IPS-15b (cell line): ENCODE results near the gene GNG12.

Source experiments
- H3K27me3 ChIP-seq: one replicate; pipeline ENCODE4 v1.6.1; 2013; ENCODE audit warnings: low read length; ENCODE audit not compliant: control insufficient read depth, insufficient read depth
- H3K36me3 ChIP-seq: one replicate; pipeline ENCODE4 v1.6.1; 2013; ENCODE audit warnings: low read length; ENCODE audit not compliant: control insufficient read depth, insufficient read depth
- H3K4me1 ChIP-seq: one replicate; pipeline ENCODE4 v1.6.1; 2013; ENCODE audit warnings: mild to moderate bottlenecking, low read length; ENCODE audit not compliant: control insufficient read depth, insufficient read depth
- H3K4me3 ChIP-seq: one replicate; pipeline ENCODE4 v1.5.1; 2013; ENCODE audit warnings: low read depth, low read length
- H3K9ac ChIP-seq: one replicate; pipeline ENCODE4 v1.6.1; 2013; ENCODE audit warnings: low read depth, mild to moderate bottlenecking, low read length
- H3K9me3 ChIP-seq: one replicate; pipeline ENCODE4 v1.6.1; 2013; ENCODE audit warnings: mild to moderate bottlenecking, low read length; ENCODE audit not compliant: control insufficient read depth, insufficient read depth

The GNG12 gene

DNA sequence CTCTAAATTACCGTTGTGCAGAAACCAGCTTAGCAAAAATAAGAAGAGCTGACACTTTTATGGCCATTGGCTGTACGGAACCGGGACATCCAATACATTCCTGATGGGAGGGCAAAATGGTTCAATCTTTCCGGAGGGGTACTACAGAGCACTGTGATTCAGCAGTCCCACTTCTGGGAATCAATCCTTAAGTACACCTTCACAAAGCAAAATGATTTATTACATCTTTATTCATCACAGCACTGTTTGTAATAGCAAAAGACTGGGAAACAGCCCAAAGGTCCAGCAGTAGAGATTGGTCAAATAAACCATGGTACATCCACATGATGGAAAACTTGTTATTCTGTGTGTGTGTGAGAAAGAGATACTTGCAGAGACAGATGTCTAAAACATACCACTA lies 9.7 kb downstream of the GNG12 start:
- Histone ChIP-seq H3K4me3 (no peak overlapping the region), H3K27me3 (no peaks in the 10 kb centered on the region), H3K36me3 (no peaks in the 10 kb centered on the region), H3K9me3 (no peaks in the 10 kb centered on the region), H3K9ac (no peak overlapping the region), H3K4me1 (no peaks in the 10 kb centered on the region)

DNA sequence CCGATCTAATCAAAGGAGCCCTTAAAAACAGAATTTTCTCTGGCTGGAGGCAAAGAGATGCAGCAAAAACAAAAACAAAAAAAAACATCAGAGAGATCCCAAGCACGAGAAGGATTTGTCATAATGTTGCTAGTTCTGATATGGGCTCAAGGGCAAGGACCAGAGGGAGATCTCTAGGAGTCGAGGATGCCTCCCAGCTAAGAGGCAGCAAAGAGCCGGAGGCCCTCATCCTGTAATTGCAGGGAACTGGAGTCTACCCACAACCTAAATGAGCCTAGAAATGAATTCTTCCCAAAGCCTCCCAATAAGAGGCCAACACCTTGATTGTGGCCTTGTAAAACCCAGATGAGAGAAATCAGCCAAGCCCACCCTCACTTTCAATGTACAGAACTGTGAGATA lies 12.0 kb downstream of the GNG12 start:
- Histone ChIP-seq H3K4me3 (no peak overlapping the region), H3K36me3 (no peaks in the 10 kb centered on the region), H3K9me3 (no peaks in the 10 kb centered on the region), H3K9ac (no peak overlapping the region), H3K27me3 (no peaks in the 10 kb centered on the region), H3K4me1 (no peaks in the 10 kb centered on the region)

DNA sequence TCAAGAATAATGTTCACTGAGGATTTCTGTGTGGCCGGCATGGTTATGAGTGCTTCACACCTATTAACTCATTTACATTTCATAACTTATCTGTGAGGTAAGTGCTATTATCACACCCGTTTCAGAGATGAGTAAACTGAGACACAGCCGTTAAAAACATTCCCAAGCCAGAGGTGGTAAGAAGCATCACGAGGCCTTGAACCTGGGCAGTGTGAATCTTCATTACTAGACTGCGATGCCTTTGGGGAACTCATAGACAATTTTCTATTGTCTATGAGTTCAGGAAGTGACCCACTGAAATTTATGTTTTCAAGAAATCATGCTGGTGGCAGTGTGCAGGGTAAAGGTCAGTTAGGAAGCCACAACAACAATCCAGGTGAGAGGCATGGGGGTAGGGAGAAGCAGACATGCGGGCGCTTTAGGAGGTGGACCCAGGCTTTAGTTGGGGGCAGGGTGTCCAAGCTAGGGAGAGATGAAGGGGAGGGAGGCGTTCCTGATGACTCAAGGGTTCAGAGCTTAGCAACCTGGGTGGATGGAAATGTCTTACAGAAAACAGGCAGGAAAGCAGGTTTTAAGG lies 14.5 kb downstream of the GNG12 start:
- no peaks in the 10 kb centered on the region for H3K36me3 ChIP-seq
- no peaks in the 10 kb centered on the region for H3K27me3 ChIP-seq
- no peak overlapping the region for H3K4me3 ChIP-seq
- no peak overlapping the region for H3K9ac ChIP-seq
- H3K4me1 ChIP-seq: no peaks in the 10 kb centered on the region
- H3K9me3 ChIP-seq: no peaks in the 10 kb centered on the region

DNA sequence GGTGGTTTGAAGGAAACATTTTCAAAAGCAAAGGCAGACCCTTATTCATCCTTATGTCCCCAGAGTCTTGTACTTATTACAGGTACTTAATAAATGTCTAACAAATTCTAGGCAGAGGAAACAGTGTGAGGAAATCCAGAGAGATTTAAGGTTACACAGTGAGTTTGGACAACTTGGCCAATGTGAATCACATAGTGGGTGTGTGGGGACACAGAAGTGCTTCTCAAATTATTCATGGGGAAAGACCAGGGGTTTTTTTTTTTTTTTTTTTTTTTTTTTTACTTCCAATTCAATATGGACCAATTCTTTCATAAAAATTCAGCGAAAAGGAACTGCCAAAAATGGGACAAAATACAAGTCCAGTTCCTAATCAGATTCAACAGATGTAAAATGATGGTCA lies 15.1 kb downstream of the GNG12 start:
- Histone ChIP-seq H3K36me3 (no peaks in the 10 kb centered on the region), H3K27me3 (no peaks in the 10 kb centered on the region), H3K9me3 (no peaks in the 10 kb centered on the region), H3K4me3 (no peak overlapping the region), H3K4me1 (no peaks in the 10 kb centered on the region), H3K9ac (no peak overlapping the region)

DNA sequence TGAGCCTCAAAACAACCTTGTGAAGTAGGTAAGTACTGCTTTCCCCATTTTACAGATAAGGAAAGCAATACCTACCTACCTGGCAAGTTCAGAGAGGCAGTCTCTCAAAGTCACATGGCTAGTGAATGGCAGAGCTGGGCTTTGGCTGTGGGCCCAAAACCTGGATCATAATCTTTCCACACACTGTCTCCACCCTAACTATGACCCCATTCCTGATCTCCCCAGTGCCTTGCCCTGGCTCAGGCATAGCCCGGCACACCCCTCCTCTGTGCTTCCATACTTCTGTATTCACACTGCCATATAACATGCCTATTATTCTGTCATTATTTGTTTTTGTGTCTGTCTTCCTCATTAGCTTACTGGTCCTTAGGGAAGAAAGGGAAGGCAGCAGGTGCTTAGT lies 15.9 kb downstream of the GNG12 start:
- Histone ChIP-seq H3K4me1 (no peaks in the 10 kb centered on the region), H3K9me3 (no peaks in the 10 kb centered on the region), H3K4me3 (no peak overlapping the region), H3K27me3 (no peaks in the 10 kb centered on the region), H3K9ac (no peak overlapping the region), H3K36me3 (no peaks in the 10 kb centered on the region)

DNA sequence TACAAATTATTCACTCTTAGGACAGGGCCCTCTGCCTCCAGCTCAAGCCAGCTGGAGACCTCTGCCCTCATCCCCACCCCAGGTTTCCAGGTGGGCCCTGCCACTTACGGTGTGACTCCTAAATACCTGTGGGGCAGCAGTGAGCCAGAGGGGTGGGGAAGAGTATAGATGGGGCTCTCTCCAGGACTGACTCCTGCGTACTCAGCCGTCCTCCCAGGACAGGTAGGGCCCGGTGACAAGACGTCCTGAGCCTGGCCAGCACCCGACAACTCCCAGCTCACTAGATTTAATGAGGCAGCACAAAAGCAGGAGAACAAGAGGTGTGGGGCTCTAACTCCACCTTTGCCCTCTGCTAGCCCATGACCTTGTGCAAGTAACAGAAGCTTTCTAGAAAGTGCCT lies 16.8 kb downstream of the GNG12 start:
- no peak overlapping the region for H3K4me3 ChIP-seq
- H3K9ac ChIP-seq: no peak overlapping the region
- H3K9me3 ChIP-seq: no peaks in the 10 kb centered on the region
- H3K27me3 ChIP-seq: no peaks in the 10 kb centered on the region
- H3K4me1 ChIP-seq: no peaks in the 10 kb centered on the region
- H3K36me3 ChIP-seq: no peaks in the 10 kb centered on the region

DNA sequence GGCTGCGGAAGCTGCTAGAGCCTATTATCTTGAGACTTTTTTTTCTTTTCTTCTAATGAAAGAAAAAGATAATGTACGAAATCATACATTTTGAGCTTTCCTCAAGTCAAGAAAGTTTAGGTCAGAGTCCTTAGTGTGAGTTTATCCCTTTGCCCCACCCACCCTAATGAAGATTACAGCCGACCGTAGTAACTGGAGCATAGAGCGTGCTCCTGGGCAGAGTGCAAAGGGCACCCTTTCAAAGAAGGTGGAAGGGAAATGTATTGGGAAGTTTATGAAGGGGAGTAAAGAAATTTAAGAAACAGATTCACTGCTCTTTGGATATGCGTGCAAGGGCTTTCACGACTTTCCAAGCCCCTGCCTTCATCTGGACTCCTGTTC lies 17.2 kb downstream of the GNG12 start:
- H3K4me3 ChIP-seq: no peak overlapping the region
- H3K9ac ChIP-seq: no peak overlapping the region
- no peaks in the 10 kb centered on the region for H3K36me3 ChIP-seq
- no peaks in the 10 kb centered on the region for H3K27me3 ChIP-seq
- no peaks in the 10 kb centered on the region for H3K4me1 ChIP-seq
- H3K9me3 ChIP-seq: no peaks in the 10 kb centered on the region

DNA sequence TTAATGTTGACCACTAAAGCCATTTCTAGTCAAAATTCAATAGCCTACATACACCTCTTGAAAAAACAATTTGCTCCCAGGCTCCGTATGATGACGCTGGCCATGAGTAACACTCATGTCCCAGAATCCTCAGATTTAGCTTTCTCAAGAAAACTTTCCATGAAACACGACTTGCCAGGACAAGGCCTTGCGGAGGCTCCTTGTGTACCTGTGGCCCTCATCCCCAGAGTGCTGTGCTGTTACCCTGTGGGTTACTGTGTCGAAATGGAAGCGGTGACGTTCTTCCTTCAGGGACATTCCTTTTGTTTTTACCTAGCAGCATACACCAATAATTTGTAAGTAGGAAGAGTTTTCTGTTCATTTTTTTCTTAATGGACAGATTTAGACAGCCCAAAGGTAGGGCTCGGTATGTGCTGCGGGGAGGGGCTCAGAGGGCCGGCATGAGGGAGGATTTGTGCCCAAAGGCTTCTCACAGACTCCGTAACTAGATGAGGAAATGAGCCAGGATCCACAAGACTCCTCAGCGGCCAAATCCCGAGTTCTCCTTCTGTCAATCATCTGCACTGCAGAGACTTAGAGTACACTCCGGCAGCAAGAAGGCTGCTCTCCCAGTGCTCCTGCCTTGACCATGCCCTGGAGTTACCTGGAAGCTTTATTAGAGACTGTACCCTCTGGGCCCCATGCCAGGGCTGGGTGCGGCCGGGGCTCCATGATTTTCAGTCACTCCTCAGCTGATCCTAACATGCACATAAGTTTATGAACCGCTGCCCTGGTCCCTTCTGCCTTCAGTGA lies 17.8 kb downstream of the GNG12 start:
- no peak overlapping the region for H3K4me3 ChIP-seq
- H3K36me3 ChIP-seq: no peaks in the 10 kb centered on the region
- no peaks in the 10 kb centered on the region for H3K4me1 ChIP-seq
- no peaks in the 10 kb centered on the region for H3K9me3 ChIP-seq
- H3K27me3 ChIP-seq: no peaks in the 10 kb centered on the region
- H3K9ac ChIP-seq: no peak overlapping the region

DNA sequence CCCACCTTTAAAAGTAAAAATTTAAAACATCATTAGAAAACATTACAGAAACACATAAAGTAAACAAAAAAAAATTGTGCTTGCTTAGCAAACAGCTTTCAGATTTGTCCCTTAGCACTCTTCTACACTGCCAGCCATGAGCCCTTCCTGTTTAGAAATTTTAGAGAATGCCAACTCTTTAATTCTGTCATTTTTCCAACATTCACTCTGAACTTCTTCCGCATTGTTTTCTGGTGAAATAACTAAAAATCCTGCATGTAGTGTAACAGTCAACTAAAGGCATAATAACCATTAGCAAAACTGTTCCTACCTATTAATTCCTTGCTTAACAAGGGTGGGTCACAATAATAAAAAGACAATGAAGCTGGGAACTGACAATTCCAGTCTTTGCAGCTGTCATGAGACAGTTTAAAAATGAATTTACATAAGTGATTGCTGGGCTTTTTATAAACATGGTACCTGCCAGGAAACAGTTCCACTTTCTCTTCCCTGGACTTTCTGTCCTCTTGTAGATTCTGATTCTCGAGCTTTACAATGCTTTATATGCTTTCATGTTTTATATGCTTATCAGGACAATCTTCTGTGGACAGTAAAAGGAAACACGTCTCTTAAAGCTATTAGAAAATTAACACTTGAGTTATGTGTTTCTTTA lies 19.0 kb downstream of the GNG12 start:
- Histone ChIP-seq H3K27me3 (no peaks in the 10 kb centered on the region), H3K4me1 (no peaks in the 10 kb centered on the region), H3K36me3 (no peaks in the 10 kb centered on the region), H3K9ac (no peak overlapping the region), H3K4me3 (no peak overlapping the region), H3K9me3 (no peaks in the 10 kb centered on the region)

DNA sequence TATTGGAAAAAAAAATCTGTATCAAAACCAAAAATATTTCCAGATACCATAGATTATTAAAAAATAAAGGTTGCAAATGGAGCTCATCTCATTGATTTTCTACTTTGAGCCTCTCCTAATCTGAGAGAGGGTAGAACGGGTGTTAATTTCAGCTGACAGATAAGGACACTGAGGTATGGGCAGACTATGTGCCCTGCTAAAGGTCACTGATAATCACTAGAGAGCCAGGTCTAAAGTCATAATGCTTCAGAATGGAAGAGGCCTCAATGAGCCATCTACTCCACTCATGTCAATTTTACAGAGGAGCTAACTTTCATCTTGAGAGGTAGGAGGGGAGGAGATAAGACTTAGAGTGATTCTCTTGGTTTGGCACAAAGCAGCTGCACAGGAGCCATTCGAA lies 21.0 kb downstream of the GNG12 start:
- no peaks in the 10 kb centered on the region for H3K27me3 ChIP-seq
- H3K36me3 ChIP-seq: no peaks in the 10 kb centered on the region
- H3K4me3 ChIP-seq: no peak overlapping the region
- H3K4me1 ChIP-seq: no peaks in the 10 kb centered on the region
- no peaks in the 10 kb centered on the region for H3K9me3 ChIP-seq
- H3K9ac ChIP-seq: no peak overlapping the region

DNA sequence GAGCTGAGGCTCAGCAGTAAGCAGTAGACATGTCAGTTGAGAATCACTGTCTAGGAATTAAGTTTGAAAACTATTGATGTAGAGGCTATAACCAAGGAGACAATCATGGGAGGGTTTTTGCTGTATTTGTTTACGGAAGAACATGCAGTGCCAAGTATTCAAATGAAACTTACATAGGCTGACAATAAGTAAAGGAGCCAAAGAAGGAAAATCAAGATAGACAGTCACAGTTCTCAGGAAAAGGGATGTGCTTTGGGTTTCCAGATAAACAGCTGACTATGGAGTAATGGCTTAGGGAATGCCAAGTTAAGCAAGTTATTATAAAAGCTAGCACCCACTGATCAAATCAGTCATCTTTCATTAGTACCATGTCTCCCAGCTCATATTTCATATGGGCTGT lies 21.5 kb downstream of the GNG12 start:
- H3K4me1 ChIP-seq: no peaks in the 10 kb centered on the region
- no peaks in the 10 kb centered on the region for H3K9me3 ChIP-seq
- no peak overlapping the region for H3K9ac ChIP-seq
- H3K27me3 ChIP-seq: no peaks in the 10 kb centered on the region
- H3K36me3 ChIP-seq: no peaks in the 10 kb centered on the region
- H3K4me3 ChIP-seq: no peak overlapping the region

DNA sequence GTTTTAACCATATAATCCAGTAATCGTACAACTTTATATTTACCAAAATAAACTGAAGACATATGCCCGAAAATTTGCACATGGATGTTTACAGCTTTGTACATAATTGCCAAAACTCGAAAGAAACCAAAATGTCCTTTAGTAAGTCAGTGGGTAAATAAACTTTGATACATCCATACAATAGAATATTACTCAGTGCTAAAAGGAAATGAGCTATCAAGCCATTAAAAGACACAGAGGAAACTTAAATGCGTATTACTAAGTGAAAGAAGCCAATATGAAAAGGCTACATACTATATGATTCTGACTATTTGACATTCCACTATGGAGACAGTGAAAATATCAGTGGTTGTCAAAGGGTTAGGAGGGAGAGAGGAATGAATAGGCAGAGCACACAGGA lies 23.4 kb downstream of the GNG12 start:
- Histone ChIP-seq H3K36me3 (no peaks in the 10 kb centered on the region), H3K27me3 (no peaks in the 10 kb centered on the region), H3K9me3 (no peaks in the 10 kb centered on the region), H3K4me3 (no peak overlapping the region), H3K4me1 (no peaks in the 10 kb centered on the region), H3K9ac (no peak overlapping the region)
